ENCODE data around the gene PCDHB7. TPM values are rescaled to one million over a fixed set of nuclear protein-coding genes. Genes with fewer than 3 reads are reported as not detected.
"Not testable (repeated sequence)": the region's sequence is repeated elsewhere in the genome, so short reads cannot be mapped to it uniquely, and the experiment has no call there.

The PCDHB7 gene
- total RNA-seq, 1 donor from 2014 or later: 9.8 TPM

DNA sequence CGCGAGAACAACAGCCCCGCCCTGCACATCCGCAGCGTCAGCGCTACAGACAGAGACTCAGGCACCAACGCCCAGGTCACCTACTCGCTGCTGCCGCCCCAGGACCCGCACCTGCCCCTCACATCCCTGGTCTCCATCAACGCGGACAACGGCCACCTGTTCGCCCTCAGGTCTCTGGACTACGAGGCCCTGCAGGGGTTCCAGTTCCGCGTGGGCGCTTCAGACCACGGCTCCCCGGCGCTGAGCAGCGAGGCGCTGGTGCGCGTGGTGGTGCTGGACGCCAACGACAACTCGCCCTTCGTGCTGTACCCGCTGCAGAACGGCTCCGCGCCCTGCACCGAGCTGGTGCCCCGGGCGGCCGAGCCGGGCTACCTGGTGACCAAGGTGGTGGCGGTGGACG lies 43.1 kb downstream of the PCDHB7 start:
- not testable (repeated sequence) for DNase-seq (ENCODE audit: low spot score in 2 of 2); FAIRE-seq

DNA sequence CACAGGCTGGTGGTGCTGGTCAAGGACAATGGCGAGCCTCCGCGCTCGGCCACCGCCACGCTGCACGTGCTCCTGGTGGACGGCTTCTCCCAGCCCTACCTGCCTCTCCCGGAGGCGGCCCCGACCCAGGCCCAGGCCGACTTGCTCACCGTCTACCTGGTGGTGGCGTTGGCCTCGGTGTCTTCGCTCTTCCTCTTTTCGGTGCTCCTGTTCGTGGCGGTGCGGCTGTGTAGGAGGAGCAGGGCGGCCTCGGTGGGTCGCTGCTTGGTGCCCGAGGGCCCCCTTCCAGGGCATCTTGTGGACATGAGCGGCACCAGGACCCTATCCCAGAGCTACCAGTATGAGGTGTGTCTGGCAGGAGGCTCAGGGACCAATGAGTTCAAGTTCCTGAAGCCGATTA lies 43.6 kb downstream of the PCDHB7 start:
- not testable (repeated sequence) for DNase-seq (ENCODE audit: low spot score in 2 of 2); FAIRE-seq

DNA sequence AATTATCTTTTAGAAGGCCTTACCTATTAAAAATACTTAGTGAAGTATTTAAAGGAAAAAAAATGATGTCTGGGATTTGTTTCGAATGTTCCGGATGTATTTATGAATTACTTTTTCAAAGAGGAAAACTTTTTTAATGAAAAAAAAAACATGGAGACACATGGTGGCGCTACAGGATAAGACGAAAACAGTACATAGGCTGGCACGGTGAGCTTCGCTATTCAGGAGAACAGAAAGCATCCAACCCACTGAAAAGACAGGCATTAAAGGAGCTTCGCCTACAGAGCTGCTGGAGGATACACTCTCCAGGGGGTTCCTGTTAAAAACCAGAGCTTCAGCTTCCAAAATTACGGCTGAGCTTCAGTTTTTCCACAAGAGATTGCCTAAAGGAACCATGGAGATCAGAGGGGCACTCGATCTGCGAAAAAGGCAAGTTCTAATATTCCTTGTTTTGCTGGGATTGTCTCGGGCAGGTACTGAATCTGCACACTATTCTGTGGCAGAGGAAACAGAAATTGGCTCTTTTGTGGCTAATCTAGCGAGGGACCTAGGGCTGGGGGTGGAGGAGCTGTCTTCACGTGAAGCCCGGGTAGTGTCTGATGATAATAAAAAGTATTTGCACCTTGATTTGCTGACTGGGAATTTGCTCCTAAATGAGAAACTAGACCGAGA lies 50.8 kb downstream of the PCDHB7 start, which contains the start of gene PCDHB14:
PCDHB14 (plus strand) TSS at position 232 of the 672 bp plus-strand sequence; CDS start at position 395, 163 bp downstream.
- FAIRE-seq (no peak), DNase-seq (ENCODE audit: low spot score in 2 of 2) (no peak)

DNA sequence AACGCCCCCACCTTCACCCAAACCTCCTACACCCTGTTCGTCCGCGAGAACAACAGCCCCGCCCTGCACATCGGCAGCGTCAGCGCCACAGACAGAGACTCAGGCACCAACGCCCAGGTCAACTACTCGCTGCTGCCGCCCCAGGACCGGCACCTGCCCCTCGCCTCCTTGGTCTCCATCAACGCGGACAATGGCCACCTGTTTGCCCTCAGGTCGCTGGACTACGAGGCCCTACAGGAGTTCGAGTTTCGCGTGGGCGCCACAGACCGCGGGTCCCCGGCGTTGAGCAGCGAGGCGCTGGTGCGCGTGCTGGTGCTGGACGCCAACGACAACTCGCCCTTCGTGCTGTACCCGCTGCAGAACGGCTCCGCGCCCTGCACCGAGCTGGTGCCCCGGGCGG lies 52.4 kb downstream of the PCDHB7 start:
- not testable (repeated sequence) for FAIRE-seq; DNase-seq (ENCODE audit: low spot score in 2 of 2)

DNA sequence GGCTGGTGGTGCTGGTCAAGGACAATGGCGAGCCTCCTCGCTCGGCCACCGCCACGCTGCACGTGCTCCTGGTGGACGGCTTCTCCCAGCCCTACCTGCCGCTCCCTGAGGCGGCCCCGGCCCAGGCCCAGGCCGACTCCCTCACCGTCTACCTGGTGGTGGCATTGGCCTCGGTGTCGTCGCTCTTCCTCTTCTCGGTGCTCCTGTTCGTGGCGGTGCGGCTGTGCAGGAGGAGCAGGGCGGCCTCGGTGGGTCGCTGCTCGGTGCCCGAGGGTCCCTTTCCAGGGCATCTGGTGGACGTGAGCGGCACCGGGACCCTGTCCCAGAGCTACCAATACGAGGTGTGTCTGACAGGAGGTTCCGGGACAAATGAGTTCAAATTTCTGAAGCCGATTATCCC lies 53.0 kb downstream of the PCDHB7 start:
- DNase-seq (ENCODE audit: low spot score in 2 of 2); FAIRE-seq: not testable (repeated sequence)

Other genes with a start within 250 kb of the PCDHB7 start
- gene PCDHAC1, start 246.3 kb upstream of the PCDHB7 start, total RNA-seq: 76.2 TPM
- 29.8 TPM for gene PCDHAC2, start 206.2 kb upstream of the PCDHB7 start, total RNA-seq
- 0.82 TPM for gene PCDHB1, start 121.3 kb upstream of the PCDHB7 start, total RNA-seq
- 13.0 TPM for gene PCDHB2, start 78.0 kb upstream of the PCDHB7 start, total RNA-seq
- 11.0 TPM for gene PCDHB3, start 72.2 kb upstream of the PCDHB7 start, total RNA-seq
- 4.5 TPM for gene PCDHB4, start 50.8 kb upstream of the PCDHB7 start, total RNA-seq
- gene PCDHB5, start 37.4 kb upstream of the PCDHB7 start, total RNA-seq: 7.3 TPM
- gene PCDHB6, start 22.6 kb upstream of the PCDHB7 start, total RNA-seq: 3.3 TPM
- 7.7 TPM for gene PCDHB8, start 5.1 kb downstream of the PCDHB7 start, total RNA-seq
- 5.3 TPM for gene PCDHB16, start 9.7 kb downstream of the PCDHB7 start, total RNA-seq
- gene PCDHB9, start 14.5 kb downstream of the PCDHB7 start, total RNA-seq: 4.9 TPM
- 13.9 TPM for gene PCDHB10, start 19.7 kb downstream of the PCDHB7 start, total RNA-seq
- 13.0 TPM for gene PCDHB11, start 27.0 kb downstream of the PCDHB7 start, total RNA-seq
- gene PCDHB12, start 36.1 kb downstream of the PCDHB7 start, total RNA-seq: 12.6 TPM
- gene PCDHB13, start 41.3 kb downstream of the PCDHB7 start, total RNA-seq: 6.1 TPM
- 12.6 TPM for gene PCDHB14, start 50.7 kb downstream of the PCDHB7 start, total RNA-seq
- gene PCDHB15, start 72.8 kb downstream of the PCDHB7 start, total RNA-seq: 18.3 TPM
- not detected for gene SLC25A2, start 131.4 kb downstream of the PCDHB7 start, total RNA-seq
- 119 TPM for gene TAF7, start 148.1 kb downstream of the PCDHB7 start, total RNA-seq
- gene PCDHGA1, start 157.9 kb downstream of the PCDHB7 start, total RNA-seq: 3.3 TPM
- 4.5 TPM for gene PCDHGA2, start 166.1 kb downstream of the PCDHB7 start, total RNA-seq
- 4.1 TPM for gene PCDHGA3, start 171.2 kb downstream of the PCDHB7 start, total RNA-seq
- gene PCDHGB1, start 177.5 kb downstream of the PCDHB7 start, total RNA-seq: 6.1 TPM
- gene PCDHGA4, start 182.4 kb downstream of the PCDHB7 start, total RNA-seq: 5.7 TPM
- 6.1 TPM for gene PCDHGB2, start 187.3 kb downstream of the PCDHB7 start, total RNA-seq
- 5.7 TPM for gene PCDHGA5, start 191.5 kb downstream of the PCDHB7 start, total RNA-seq
- gene PCDHGB3, start 197.6 kb downstream of the PCDHB7 start, total RNA-seq: 8.2 TPM
- gene PCDHGA6, start 201.2 kb downstream of the PCDHB7 start, total RNA-seq: 9.0 TPM
- gene PCDHGA7, start 210.1 kb downstream of the PCDHB7 start, total RNA-seq: 4.9 TPM
- 8.6 TPM for gene PCDHGB4, start 215.1 kb downstream of the PCDHB7 start, total RNA-seq
- 5.7 TPM for gene PCDHGA8, start 220.0 kb downstream of the PCDHB7 start, total RNA-seq
- gene PCDHGB5, start 225.3 kb downstream of the PCDHB7 start, total RNA-seq: 13.0 TPM
- 6.9 TPM for gene PCDHGA9, start 230.1 kb downstream of the PCDHB7 start, total RNA-seq
- gene PCDHGB6, start 235.4 kb downstream of the PCDHB7 start, total RNA-seq: 9.8 TPM
- gene PCDHGA10, start 240.3 kb downstream of the PCDHB7 start, total RNA-seq: 9.8 TPM
- 10.6 TPM for gene PCDHGB7, start 245.0 kb downstream of the PCDHB7 start, total RNA-seq
- gene PCDHGA11, start 248.4 kb downstream of the PCDHB7 start, total RNA-seq: 10.6 TPM